Parathyroid adenoma (tissue), 2 donors: ENCODE results near the gene RPS4Y2.

Source experiments
- H2AFZ ChIP-seq: fragments of 300-600 bp; sonication (generic); one replicate; pipeline ENCODE4 v1.7.0; 2017; ENCODE audit warnings: antibody characterized with exemption, mild to moderate bottlenecking
- H3K27ac ChIP-seq: fragments of 300-600 bp; sonication (generic); one replicate; pipeline ENCODE4 v1.7.0; 2017
- H3K27me3 ChIP-seq: fragments of 300-600 bp; sonication (generic); one replicate; pipeline ENCODE4 v1.7.0; 2017; ENCODE audit warnings: low read length; ENCODE audit not compliant: control insufficient read depth, insufficient read depth
- H3K36me3 ChIP-seq: fragments of 300-600 bp; sonication (generic); one replicate; pipeline ENCODE4 v1.7.0; 2017; ENCODE audit warnings: low read length; ENCODE audit not compliant: control insufficient read depth, insufficient read depth
- H3K4me1 ChIP-seq: fragments of 300-600 bp; sonication (generic); one replicate; pipeline ENCODE4 v1.7.0; 2017; ENCODE audit warnings: control low read depth
- H3K4me2 ChIP-seq: fragments of 300-600 bp; sonication (generic); one replicate; pipeline ENCODE4 v1.7.0; 2017; ENCODE audit warnings: low read length
- H3K4me3 ChIP-seq: fragments of 300-600 bp; sonication (generic); one replicate; pipeline ENCODE4 v1.7.0; 2017; ENCODE audit warnings: low read depth, low read length
- H3K79me2 ChIP-seq: fragments of 300-600 bp; sonication (generic); one replicate; pipeline ENCODE4 v1.7.0; 2017; ENCODE audit warnings: control low read depth
- H3K9ac ChIP-seq: fragments of 300-600 bp; sonication (generic); one replicate; pipeline ENCODE4 v1.7.0; 2017; ENCODE audit warnings: mild to moderate bottlenecking
- H3K9me3 ChIP-seq: fragments of 300-600 bp; sonication (generic); one replicate; pipeline ENCODE4 v1.7.0; 2017; ENCODE audit warnings: low read length; ENCODE audit not compliant: control insufficient read depth
- CTCF ChIP-seq: fragments of 300-600 bp; sonication (generic); IDR thresholded peaks from one replicate; pipeline ENCODE4 v1.7.0; 2017; ENCODE audit warnings: antibody characterized with exemption, mild to moderate bottlenecking
- donor health status: primary hyperparathyroidism.

Gene RPS4Y2

GRCh38 chrY:20740609-20741008, 15.3 kb upstream of the RPS4Y2 start:
- no peaks in the 10 kb centered on the region for H3K4me1 ChIP-seq
- no peaks in the 10 kb centered on the region for H3K36me3 ChIP-seq
- no peaks in the 10 kb centered on the region for H3K9me3 ChIP-seq
- no peak overlapping the region for H3K4me3 ChIP-seq
- no peak for TF ChIP-seq CTCF
- no peaks in the 10 kb centered on the region for H3K79me2 ChIP-seq
- no peak overlapping the region for H3K4me2 ChIP-seq
- no peak overlapping the region for H3K9ac ChIP-seq
- H2AFZ ChIP-seq = no peak overlapping the region
- H3K27me3 ChIP-seq = no peaks in the 10 kb centered on the region
- no peak overlapping the region for H3K27ac ChIP-seq

GRCh38 chrY:20745060-20745459, 10.8 kb upstream of the RPS4Y2 start:
- Histone ChIP-seq H3K79me2 (no peaks in the 10 kb centered on the region), H3K27ac (no peak overlapping the region), H2AFZ (no peak overlapping the region), H3K36me3 (no peaks in the 10 kb centered on the region), H3K27me3 (no peaks in the 10 kb centered on the region), H3K4me2 (no peak overlapping the region), H3K9me3 (no peaks in the 10 kb centered on the region), H3K4me3 (no peak overlapping the region), H3K4me1 (no peaks in the 10 kb centered on the region), H3K9ac (no peak overlapping the region)
- no peak for TF ChIP-seq CTCF

- H3K79me2 ChIP-seq = no peaks in the 10 kb centered on the region
- no peak overlapping the region for H3K4me2 ChIP-seq
- no peak for TF ChIP-seq CTCF
- H3K4me1 ChIP-seq = no peaks in the 10 kb centered on the region
- no peaks in the 10 kb centered on the region for H3K9me3 ChIP-seq
- H3K4me3 ChIP-seq = no peak overlapping the region
- no peak overlapping the region for H2AFZ ChIP-seq
- H3K27ac ChIP-seq = no peak overlapping the region
- no peaks in the 10 kb centered on the region for H3K27me3 ChIP-seq
- no peaks in the 10 kb centered on the region for H3K36me3 ChIP-seq
- H3K9ac ChIP-seq = no peak overlapping the region
Measured at GRCh38 chrY:20746919-20747318, 9.0 kb upstream of the RPS4Y2 start.

GRCh38 chrY:20763869-20764268, 8.0 kb downstream of the RPS4Y2 start:
- Histone ChIP-seq H3K4me1 (no peaks in the 10 kb centered on the region), H3K27ac (no peak overlapping the region), H3K4me2 (no peak overlapping the region), H3K36me3 (no peaks in the 10 kb centered on the region), H3K79me2 (no peaks in the 10 kb centered on the region), H3K27me3 (no peaks in the 10 kb centered on the region), H3K9ac (no peak overlapping the region), H3K9me3 (no peaks in the 10 kb centered on the region), H3K4me3 (no peak overlapping the region), H2AFZ (no peak overlapping the region)
- TF ChIP-seq CTCF = no peak

- Histone ChIP-seq H3K4me1 (no peaks in the 10 kb centered on the region), H3K4me2 (no peak overlapping the region), H3K9ac (no peak overlapping the region), H3K4me3 (no peak overlapping the region), H2AFZ (no peak overlapping the region), H3K27ac (no peak overlapping the region), H3K36me3 (no peaks in the 10 kb centered on the region), H3K27me3 (no peaks in the 10 kb centered on the region), H3K79me2 (no peaks in the 10 kb centered on the region), H3K9me3 (no peaks in the 10 kb centered on the region)
- no peak for TF ChIP-seq CTCF
Measured at GRCh38 chrY:20765117-20765516, 9.2 kb downstream of the RPS4Y2 start.
